HG03457 (cell line): ENCODE data around the gene TMEM120B.
"Not testable (repeated sequence)": the region's sequence is repeated elsewhere in the genome, so short reads cannot be mapped to it uniquely, and the experiment has no call there.

Experiments used
- ATAC-seq: cut with Tn5 transposase; IDR thresholded peaks from one replicate; pipeline ENCODE4 v1.9.1; 2021; ENCODE audit warnings: moderate number of reproducible peaks; ENCODE audit not compliant: unreplicated experiment

TMEM120B gene

GRCh38 chr12:121741743-121742142 lies 29.2 kb downstream of the TMEM120B start:
- ATAC-seq, result no peak

GRCh38 chr12:121745545-121745944 lies 33.0 kb downstream of the TMEM120B start:
- ATAC-seq, result not testable (repeated sequence)

DNA sequence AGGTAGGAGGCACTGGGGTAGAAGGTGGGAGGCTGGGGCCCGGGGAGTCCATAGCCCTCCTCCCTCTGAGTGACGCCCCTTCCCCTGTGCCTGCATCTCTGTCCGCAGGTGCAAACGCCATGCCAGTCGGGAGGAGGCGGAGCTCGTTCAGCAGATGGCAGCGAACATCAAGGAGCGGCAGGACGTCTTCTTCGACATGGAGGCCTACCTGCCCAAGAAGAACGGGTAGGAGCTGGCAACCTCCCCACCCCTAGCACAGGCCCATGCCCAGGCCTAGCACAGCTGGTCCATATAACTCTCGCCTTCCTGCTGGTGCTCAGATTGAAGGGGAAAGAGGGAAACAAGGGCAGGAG lies 35.6 kb downstream of the TMEM120B start:
- ATAC-seq, result no peak

DNA sequence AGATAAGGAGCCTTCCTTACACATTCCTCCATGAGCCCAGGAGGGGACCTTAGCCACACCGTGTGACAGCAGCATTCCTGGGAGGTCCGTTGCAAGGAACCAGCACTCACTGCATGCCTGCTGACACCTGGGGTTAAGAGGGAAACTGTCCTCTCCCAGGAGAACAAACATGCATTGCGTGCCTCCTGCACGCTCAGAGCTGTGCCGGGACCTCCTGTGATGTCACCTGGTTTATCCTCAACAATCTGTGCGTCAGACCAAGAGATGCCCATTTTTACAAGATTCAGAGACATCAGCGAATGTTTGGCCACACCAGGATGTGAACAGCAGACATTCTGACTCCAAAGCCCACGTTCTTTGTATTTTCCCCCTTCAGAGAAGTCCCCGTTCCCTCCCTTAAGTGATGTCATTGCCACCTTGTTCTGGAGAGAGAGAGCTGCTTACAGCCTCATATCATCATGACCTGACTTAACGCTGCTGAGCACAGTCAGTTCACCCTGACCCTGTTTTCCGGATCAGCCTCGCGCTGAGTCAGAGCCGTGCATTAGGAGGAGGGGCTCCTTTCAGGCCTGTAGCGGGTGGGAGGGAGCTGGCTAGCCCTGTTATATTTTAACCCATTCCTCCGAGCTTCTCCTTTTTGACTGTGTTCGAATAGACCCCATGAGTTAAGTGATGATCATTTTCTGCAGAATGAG lies 36.2 kb downstream of the TMEM120B start:
- ATAC-seq, result no peak

DNA sequence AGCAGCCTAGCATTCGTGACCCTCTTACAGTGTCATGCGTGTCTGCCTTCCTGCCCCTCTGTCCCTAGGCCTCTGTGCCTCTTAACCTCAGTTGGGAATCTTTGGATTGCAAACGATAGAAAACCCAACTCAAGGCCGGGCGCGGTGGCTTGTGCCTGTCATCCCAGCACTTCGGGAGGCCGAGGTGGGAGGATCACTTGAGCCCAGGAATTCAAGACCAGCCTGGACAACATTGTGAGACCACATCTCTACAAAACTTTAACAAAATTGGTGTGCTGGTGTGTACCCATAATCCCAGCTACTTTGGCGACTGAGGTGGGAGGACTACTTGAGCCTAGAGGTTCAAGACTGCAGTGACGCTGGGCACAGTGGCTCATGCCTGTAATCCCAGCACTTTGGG lies 36.7 kb downstream of the TMEM120B start:
- ATAC-seq, result no peak

DNA sequence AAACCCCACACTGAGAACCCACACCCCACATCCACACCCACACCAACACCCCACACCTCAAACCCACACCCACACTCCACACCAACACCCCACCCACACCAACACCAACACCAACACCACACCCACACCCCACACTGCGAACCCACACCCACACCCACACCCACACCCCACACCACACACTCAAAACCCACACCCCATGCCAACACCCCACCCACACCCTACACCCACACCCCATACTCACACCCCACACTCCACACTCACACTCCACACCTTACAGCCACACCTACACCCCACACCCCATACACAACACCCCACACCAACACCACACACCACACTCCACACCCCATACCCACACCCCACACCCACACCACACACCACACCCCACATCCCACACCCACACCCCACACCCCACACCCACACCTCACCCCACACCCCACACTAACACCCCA lies 38.0 kb downstream of the TMEM120B start:
- no peak for ATAC-seq

DNA sequence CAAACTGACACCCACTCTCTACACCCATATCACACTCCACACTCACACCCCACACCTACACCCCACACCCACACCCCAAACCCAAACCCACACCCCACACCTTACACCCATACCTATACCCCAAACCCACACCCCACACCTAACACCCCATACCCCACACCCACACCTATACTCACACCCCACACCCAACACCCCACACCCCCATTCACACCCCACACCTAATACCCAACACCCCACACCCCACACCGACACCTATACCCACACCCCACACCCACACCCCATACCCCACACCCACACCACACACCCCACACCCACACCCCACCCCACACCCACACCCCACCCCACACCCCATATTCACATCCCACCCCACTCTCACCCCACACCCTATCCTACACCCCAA lies 38.5 kb downstream of the TMEM120B start:
- no peak for ATAC-seq

DNA sequence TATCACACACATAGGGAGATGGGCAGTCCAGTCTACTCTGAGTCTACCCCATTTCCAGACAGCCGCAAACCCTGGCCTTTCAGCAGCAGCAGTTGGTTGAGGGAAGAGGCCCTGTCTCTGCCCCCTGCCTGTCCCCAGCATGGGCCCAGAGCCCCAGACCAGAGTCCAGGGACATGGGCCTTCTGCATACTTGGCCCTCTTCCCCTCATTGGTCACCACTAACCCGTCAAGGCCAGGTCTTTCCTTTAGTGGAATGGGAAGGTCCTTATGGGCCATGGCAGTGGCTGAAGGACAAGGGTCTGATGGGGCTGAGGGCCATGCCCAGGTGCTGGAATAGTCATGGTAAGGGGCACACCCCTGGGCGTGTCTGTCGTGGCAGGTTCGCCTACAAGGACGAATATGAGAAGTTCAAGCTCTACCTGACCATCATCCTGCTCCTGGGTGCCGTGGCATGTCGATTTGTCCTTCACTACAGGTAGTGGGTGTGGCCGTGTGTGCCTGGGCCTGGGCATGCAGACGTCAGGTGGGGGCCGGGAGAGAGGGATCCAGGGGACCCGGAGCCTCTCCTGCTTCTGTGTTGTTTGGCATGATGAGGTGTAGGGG lies 39.3 kb downstream of the TMEM120B start:
- no peak for ATAC-seq

DNA sequence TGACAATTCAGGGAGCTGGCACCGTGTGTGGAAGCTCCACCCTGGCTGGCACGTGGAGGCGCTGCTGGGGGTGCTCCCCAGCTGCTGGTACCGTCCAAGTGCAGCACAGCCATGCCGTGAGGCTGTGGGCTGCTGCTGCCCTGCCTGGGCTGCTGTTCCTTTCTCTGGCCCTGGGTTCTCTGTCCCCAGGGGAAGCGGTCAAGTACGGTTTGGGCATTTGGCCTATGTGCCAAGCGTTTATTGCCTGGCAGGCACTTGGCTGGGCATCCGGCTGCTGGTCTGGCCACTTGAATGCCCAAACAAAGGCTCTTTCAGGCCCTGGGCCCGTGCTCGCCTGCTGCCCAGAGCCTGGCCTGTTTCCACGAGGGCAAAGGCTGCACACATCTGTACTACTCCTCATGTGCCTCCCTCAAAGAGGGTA lies 41.3 kb downstream of the TMEM120B start:
- no peak for ATAC-seq

DNA sequence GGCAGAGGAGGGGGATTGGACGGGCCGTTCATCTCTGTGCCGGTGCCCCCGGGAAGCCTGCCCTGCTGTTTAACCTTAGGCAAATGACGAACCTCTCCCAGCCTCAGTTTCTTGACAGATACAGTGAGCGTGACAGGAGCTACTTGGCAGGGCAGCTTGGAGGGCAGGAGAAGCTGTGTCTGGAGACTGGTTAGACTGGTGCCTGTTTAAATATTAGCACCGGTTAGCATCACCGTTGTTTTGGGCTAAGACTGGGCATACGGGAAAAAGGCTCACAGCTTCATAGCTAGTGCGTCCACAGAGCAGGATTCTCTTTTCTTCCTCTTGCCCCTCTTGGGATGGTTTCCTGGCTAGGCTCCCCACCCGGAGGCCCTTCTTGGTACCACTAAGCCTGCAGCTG lies 42.3 kb downstream of the TMEM120B start:
- ATAC-seq, result no peak

GRCh38 chr12:121755591-121755990 lies 43.0 kb downstream of the TMEM120B start:
- ATAC-seq, result no peak

DNA sequence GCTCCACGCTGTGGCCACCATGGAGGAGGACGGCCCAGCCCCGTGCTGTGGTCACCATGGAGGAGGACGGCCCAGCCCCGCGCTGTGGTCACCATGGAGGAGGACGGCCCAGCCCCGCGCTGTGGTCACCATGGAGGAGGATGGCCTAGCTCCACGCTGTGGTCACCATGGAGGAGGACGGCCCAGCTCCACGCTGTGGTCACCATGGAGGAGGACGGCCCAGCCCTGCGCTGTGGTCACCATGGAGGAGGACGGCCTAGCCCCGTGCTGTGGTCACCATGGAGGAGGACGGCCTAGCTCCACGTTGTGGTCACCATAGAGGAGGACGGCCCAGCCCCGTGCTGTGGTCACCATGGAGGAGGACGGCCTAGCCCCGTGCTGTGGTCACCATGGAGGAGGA lies 46.0 kb downstream of the TMEM120B start:
- not testable (repeated sequence) for ATAC-seq

DNA sequence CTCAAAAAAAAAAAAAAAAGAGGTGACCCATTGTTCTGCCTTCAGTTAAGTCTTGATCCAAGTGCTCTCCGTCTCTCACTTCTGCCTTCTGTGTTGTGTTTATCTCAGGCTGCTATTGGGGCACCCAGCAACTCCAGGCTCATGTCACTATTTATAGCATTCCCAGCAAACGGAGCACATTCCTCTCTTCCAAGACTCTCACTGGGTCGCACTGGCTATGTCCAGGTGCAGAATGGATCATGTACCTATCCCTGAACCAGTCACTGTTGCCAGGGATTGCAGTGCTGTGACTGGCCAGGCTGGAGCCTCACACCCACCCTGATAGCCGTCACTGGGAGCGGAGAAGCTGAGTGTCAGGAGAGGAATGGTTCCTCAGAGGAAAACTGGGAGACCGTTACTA lies 49.7 kb downstream of the TMEM120B start:
- no peak for ATAC-seq

- ATAC-seq, result no peak
These were observed 52.3 kb downstream of the TMEM120B start for GRCh38 chr12:121764808-121765207.

DNA sequence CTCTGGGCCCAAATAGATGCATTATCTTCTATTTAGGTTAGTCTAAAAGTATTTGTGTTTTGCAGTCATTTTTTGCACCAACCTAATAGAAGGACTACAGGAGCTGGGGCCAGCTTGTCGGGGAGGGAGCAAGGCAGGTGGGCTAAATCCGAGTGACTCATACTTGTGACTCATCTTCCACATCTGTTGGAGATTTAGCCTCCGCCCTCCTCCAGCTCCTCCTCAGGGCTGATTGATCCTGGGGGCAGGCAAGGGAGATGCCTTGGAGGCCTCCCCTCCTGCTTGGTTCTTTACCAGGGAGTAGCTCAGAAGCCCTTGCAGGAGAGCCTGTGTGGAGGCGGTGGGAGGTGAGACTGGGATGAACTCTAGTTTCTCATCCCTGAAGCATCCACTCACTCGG lies 53.0 kb downstream of the TMEM120B start:
- no peak for ATAC-seq

- no peak for ATAC-seq
These were observed 53.9 kb downstream of the TMEM120B start for GRCh38 chr12:121766290-121767039.

DNA sequence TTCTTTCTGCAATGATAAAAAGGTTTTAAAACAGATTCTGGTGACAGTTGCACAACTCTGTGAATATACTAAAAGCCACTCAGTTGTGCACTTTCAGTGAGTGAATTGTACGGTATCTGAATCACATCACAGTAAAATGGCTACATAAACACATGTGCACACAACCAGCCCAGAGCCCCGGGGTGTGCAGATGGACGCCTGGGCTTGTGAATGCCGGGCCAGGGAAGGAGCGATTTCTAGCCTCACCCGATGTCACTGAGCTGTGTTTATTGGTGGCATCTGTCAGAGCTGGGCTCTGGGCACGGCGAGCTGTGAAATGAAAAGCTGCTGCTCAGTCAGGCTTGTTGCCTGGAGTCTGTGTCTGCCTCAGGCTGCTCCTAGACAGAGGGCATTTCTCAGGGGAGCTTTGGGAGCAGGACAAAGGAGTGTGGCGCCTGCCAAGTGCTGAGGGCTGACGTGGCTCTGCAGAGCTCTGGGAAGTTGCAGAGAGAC lies 55.0 kb downstream of the TMEM120B start:
- ATAC-seq, result no peak

DNA sequence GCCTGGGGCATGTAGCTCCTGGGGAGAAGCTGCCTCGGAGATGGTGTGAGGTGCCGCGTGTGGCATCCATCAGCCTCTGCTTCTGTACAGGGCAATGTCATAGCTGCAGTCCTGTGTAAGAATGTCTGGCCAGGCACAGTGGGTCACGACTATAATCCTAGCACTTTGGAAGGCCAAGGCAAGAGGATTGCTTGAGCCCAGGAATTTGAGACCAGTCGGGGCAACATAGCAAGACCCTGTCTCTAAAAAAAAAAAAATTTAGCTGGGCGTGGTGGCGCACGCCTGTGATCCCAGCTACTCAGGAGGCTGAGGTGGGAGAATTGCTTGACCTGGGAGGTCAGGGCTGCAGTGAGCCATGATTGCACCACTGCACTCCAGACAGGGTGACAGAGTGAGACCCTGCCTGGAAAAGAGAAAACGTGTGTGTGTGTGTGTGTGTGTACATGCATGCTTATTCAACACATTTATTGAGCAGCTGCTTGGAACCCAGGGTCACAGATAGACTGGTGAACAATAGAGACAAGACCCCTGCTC lies 56.8 kb downstream of the TMEM120B start:
- ATAC-seq, result no peak

DNA sequence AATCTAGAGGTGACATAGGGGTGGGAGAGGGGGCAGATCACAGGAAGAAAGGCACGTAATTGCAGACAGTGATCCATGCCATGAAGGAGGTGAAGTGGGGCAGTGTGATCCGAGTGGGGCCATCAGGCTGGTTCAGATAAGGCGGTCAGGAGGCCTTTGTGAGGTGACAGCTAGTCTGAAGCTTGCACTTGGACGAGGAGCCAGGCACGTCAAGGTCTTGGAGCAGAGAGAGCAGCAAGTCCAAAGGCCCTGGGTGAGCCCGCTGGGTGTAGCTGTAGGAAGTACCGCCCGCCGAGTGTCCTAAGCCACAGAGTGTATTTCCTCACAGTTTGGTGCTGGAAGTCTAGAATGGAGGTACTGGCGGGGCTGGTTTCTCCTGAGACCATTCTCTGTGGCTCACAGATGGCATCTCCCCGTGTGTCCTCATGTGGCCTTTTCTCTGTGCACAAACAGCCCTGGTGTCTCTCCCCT lies 57.3 kb downstream of the TMEM120B start:
- ATAC-seq, result no peak

- no peak for ATAC-seq
These were observed 57.8 kb downstream of the TMEM120B start for GRCh38 chr12:121770388-121770787.

GRCh38 chr12:121770813-121771625 lies 58.5 kb downstream of the TMEM120B start:
- no peak for ATAC-seq
